HepG2 (cell line): ENCODE results near the gene DIABLO. TPM values are rescaled to one million over a fixed set of nuclear protein-coding genes. Genes with fewer than 3 reads are reported as not detected.

ENCODE experiments used
- ATF7 ChIP-seq, 2 experiments: fragments of 450-650 bp in 1 of 2; sonication (generic) in 1 of 2; formaldehyde crosslinking in 1 of 2; IDR thresholded peaks; 2 replicates each; pipeline versions ENCODE4 v1.4.0 to v1.6.1; 2016 to 2020; ENCODE audit warnings: antibody characterized with exemption in 1 of 2, mild to moderate bottlenecking in 1 of 2, missing genetic modification reagents in 1 of 2
- HMG20A ChIP-seq: IDR thresholded peaks from 2 replicates; pipeline ENCODE4 v1.6.1; 2016; ENCODE audit warnings: borderline replicate concordance
- MBD4 ChIP-seq: IDR thresholded peaks from 2 replicates; pipeline ENCODE4 v1.6.1; 2012; ENCODE audit warnings: low read length, inconsistent platforms, borderline replicate concordance
- NFATC3 ChIP-seq: sonication (generic); formaldehyde crosslinking; IDR thresholded peaks from 2 replicates; pipeline ENCODE4 v1.5.1; 2020; ENCODE audit warnings: mild to moderate bottlenecking, missing genetic modification reagents
- NKX3-1 ChIP-seq: sonication (generic); formaldehyde crosslinking; IDR thresholded peaks from 2 replicates; pipeline ENCODE4 v1.5.0; 2020; ENCODE audit warnings: missing genetic modification reagents
- RXRB ChIP-seq: IDR thresholded peaks from 2 replicates; pipeline ENCODE4 v1.6.1; 2016; ENCODE audit warnings: borderline replicate concordance, missing genetic modification reagents, missing compliant biosample characterization
- SAP130 ChIP-seq: IDR thresholded peaks from 2 replicates; pipeline ENCODE4 v1.6.1; 2016; ENCODE audit warnings: low read depth
- SIX4 ChIP-seq: sonication (generic); formaldehyde crosslinking; IDR thresholded peaks from 2 replicates; pipeline ENCODE4 v1.4.0; 2020; ENCODE audit warnings: missing genetic modification reagents
- SKIL ChIP-seq: sonication (generic); formaldehyde crosslinking; IDR thresholded peaks from 2 replicates; pipeline ENCODE4 v1.8.0; 2022; ENCODE audit warnings: missing genetic modification reagents, mild to moderate bottlenecking, moderate library complexity, borderline replicate concordance
- TBX2 ChIP-seq: sonication (generic); formaldehyde crosslinking; IDR thresholded peaks from 2 replicates; pipeline ENCODE4 v1.5.0; 2020; ENCODE audit warnings: missing genetic modification reagents, mild to moderate bottlenecking, borderline replicate concordance
- ZBTB1 ChIP-seq: sonication (generic); formaldehyde crosslinking; IDR thresholded peaks from 2 replicates; pipeline ENCODE4 v1.4.0; 2020; ENCODE audit warnings: missing genetic modification reagents, borderline replicate concordance
- ZBTB8A ChIP-seq: sonication (generic); formaldehyde crosslinking; IDR thresholded peaks from 2 replicates; pipeline ENCODE4 v1.4.0; 2020; ENCODE audit warnings: mild to moderate bottlenecking, low read depth, missing genetic modification reagents, borderline replicate concordance
- ZFAT ChIP-seq: sonication (generic); formaldehyde crosslinking; conservative IDR thresholded peaks from 2 replicates; pipeline ENCODE4 v1.8.1; 2023; ENCODE audit warnings: missing genetic modification reagents, inconsistent platforms
- ZNF207 ChIP-seq: fragments of 450-650 bp; IDR thresholded peaks from 2 replicates; pipeline ENCODE4 v1.6.1; 2016; ENCODE audit warnings: antibody characterized with exemption, borderline replicate concordance
- ZNF225 ChIP-seq: sonication (generic); formaldehyde crosslinking; IDR thresholded peaks from 2 replicates; pipeline ENCODE4 v1.4.0; 2020; ENCODE audit warnings: mild to moderate bottlenecking, missing genetic modification reagents
- ZNF329 ChIP-seq: sonication (generic); formaldehyde crosslinking; IDR thresholded peaks from 2 replicates; pipeline ENCODE4 v1.9.0; 2021; ENCODE audit warnings: low read depth, mild to moderate bottlenecking, missing genetic modification reagents
- ZNF576 ChIP-seq: sonication (generic); formaldehyde crosslinking; IDR thresholded peaks from 2 replicates; pipeline ENCODE4 v1.4.0; 2020; ENCODE audit warnings: mild to moderate bottlenecking, missing genetic modification reagents
- ZNF577 ChIP-seq: sonication (generic); formaldehyde crosslinking; IDR thresholded peaks from 2 replicates; pipeline ENCODE4 v1.4.0; 2020; ENCODE audit warnings: mild to moderate bottlenecking, low read depth, missing genetic modification reagents, borderline replicate concordance
- ZNF619 ChIP-seq: sonication (generic); formaldehyde crosslinking; IDR thresholded peaks from 2 replicates; pipeline ENCODE4 v1.4.0; 2020; ENCODE audit warnings: mild to moderate bottlenecking, missing genetic modification reagents
- polyA plus RNA-seq, 8 experiments: library from polyadenylated mRNA; depleted of rRNA in 3 of 8; stranded (reverse) in 7 of 8; unstranded in 1 of 8; fragments of >200 nt; fragmentation: Illumina TruSeq in 4 of 8; extraction: Trizol in 4 of 8; gene quantifications; 2 replicates each; pipeline versions ENCODE4 v1.2.1 to v1.2.3, GENCODE V29; 2011 to 2016; ENCODE audit warnings: low read depth in 4 of 8, missing spikeins in 1 of 8, mixed read lengths in 1 of 8; ENCODE audit not compliant: insufficient read depth in 1 of 8
- total RNA-seq, 5 experiments: library from RNA; depleted of rRNA; stranded (reverse); fragments of >200 nt; fragmentation: Illumina TruSeq; extraction: Trizol; gene quantifications; 2 replicates each; pipeline ENCODE4 v1.2.3, GENCODE V29; 2016; ENCODE audit warnings: low read depth in 1 of 5
- TF ChIP-seq, protein P1 (sequence below): sonication (generic); formaldehyde crosslinking; IDR thresholded peaks from 2 replicates; pipeline ENCODE4 v1.5.1; 2020; ENCODE audit warnings: missing genetic modification reagents, mild to moderate bottlenecking, borderline replicate concordance
- TF ChIP-seq, protein P2 (sequence below): sonication (generic); formaldehyde crosslinking; IDR thresholded peaks from 2 replicates; pipeline ENCODE4 v1.5.0; 2020; ENCODE audit warnings: mild to moderate bottlenecking, missing genetic modification reagents, borderline replicate concordance

The DIABLO gene
- total and polyA plus RNA-seq, 2 of the 13 experiments (the other 11 are each of a cell fraction or from before 2014, with no cell fraction given), result 20.7 to 70.9 TPM

- TF ChIP-seq RXRB (CRISPR knock-in tag) (peak; percentile 64; the same call in 1 of the 2 replicates), ZNF207 (peak; percentile 89; the same call in 1 of the 2 replicates), ATF7 (IDR thresholded peaks at IDR 0.05) (no peak), ATF7 (CRISPR knock-in tag; IDR thresholded peaks at IDR 0.05) (peak; percentile 69; the same call in 1 of the 2 replicates), SKIL (CRISPR knock-in tag) (no peak), ZNF329 (no peak; the same call in 1 of the 2 replicates), SIX4 (CRISPR knock-in tag) (peak; percentile 53; the same call in 1 of the 2 replicates), ZNF225 (CRISPR knock-in tag) (peak; percentile 93), ZNF577 (CRISPR knock-in tag) (no peak), TBX2 (CRISPR knock-in tag) (peak; percentile 60; the same call in 1 of the 2 replicates), ZBTB8A (CRISPR knock-in tag) (no peak), SAP130 (CRISPR knock-in tag) (peak; percentile 100), NKX3-1 (CRISPR knock-in tag) (peak; percentile 51; the same call in 1 of the 2 replicates), ZBTB1 (CRISPR knock-in tag) (no peak), ZFAT (CRISPR knock-in tag) (no peak), ZNF619 (CRISPR knock-in tag) (peak; percentile 97; the same call in 1 of the 2 replicates), MBD4 (no peak), ZNF576 (CRISPR knock-in tag) (no peak), HMG20A (CRISPR knock-in tag) (no peak; the same call in 1 of the 2 replicates), NFATC3 (CRISPR knock-in tag) (peak; percentile 45; the same call in 1 of the 2 replicates)
- TF ChIP-seq, protein P1, sequence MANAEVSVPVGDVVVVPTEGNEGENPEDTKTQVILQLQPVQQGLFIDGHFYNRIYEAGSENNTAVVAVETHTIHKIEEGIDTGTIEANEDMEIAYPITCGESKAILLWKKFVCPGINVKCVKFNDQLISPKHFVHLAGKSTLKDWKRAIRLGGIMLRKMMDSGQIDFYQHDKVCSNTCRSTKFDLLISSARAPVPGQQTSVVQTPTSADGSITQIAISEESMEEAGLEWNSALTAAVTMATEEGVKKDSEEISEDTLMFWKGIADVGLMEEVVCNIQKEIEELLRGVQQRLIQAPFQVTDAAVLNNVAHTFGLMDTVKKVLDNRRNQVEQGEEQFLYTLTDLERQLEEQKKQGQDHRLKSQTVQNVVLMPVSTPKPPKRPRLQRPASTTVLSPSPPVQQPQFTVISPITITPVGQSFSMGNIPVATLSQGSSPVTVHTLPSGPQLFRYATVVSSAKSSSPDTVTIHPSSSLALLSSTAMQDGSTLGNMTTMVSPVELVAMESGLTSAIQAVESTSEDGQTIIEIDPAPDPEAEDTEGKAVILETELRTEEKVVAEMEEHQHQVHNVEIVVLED (CRISPR knock-in tag), result peak; percentile 98
- TF ChIP-seq, protein P2, sequence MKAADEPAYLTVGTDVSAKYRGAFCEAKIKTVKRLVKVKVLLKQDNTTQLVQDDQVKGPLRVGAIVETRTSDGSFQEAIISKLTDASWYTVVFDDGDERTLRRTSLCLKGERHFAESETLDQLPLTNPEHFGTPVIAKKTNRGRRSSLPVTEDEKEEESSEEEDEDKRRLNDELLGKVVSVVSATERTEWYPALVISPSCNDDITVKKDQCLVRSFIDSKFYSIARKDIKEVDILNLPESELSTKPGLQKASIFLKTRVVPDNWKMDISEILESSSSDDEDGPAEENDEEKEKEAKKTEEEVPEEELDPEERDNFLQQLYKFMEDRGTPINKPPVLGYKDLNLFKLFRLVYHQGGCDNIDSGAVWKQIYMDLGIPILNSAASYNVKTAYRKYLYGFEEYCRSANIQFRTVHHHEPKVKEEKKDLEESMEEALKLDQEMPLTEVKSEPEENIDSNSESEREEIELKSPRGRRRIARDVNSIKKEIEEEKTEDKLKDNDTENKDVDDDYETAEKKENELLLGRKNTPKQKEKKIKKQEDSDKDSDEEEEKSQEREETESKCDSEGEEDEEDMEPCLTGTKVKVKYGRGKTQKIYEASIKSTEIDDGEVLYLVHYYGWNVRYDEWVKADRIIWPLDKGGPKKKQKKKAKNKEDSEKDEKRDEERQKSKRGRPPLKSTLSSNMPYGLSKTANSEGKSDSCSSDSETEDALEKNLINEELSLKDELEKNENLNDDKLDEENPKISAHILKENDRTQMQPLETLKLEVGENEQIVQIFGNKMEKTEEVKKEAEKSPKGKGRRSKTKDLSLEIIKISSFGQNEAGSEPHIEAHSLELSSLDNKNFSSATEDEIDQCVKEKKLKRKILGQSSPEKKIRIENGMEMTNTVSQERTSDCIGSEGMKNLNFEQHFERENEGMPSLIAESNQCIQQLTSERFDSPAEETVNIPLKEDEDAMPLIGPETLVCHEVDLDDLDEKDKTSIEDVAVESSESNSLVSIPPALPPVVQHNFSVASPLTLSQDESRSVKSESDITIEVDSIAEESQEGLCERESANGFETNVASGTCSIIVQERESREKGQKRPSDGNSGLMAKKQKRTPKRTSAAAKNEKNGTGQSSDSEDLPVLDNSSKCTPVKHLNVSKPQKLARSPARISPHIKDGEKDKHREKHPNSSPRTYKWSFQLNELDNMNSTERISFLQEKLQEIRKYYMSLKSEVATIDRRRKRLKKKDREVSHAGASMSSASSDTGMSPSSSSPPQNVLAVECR (CRISPR knock-in tag), result peak; percentile 100
Measured at GRCh38 chr12:122266230-122266901, 40.5 kb upstream of the DIABLO start, which contains the start of gene VPS33A (continued).
